Duodenal mucosa (tissue), 2 donors: ENCODE measurements around the gene GLT8D1.

Experiments used
- H3K27ac ChIP-seq: one replicate; pipeline ENCODE4 v1.7.0; 2013; ENCODE audit warnings: low read depth, low read length
- H3K27me3 ChIP-seq, 2 donors: one replicate each; pipeline ENCODE4 v1.7.0; 2013; ENCODE audit warnings: low read length in 2 of 2, control low read depth in 1 of 2; ENCODE audit not compliant: insufficient read depth in 2 of 2, control insufficient read depth in 1 of 2
- H3K36me3 ChIP-seq, 2 donors: one replicate each; pipeline ENCODE4 v1.7.0; 2013; ENCODE audit warnings: low read length in 2 of 2, control low read depth in 1 of 2; ENCODE audit not compliant: insufficient read depth in 2 of 2, control insufficient read depth in 1 of 2
- H3K4me1 ChIP-seq, 2 donors: one replicate each; pipeline ENCODE4 v1.7.0; 2013; ENCODE audit warnings: low read length in 2 of 2, control low read depth in 1 of 2; ENCODE audit not compliant: insufficient read depth in 2 of 2, control insufficient read depth in 1 of 2
- H3K4me3 ChIP-seq, 2 donors: one replicate each; pipeline ENCODE4 v1.7.0; 2013; ENCODE audit warnings: low read length in 2 of 2, low read depth in 1 of 2
- H3K9ac ChIP-seq, 2 donors: one replicate each; pipeline ENCODE4 v1.7.0; 2013; ENCODE audit warnings: low read length in 2 of 2, low read depth in 1 of 2
- H3K9me3 ChIP-seq, 2 donors: one replicate each; pipeline ENCODE4 v1.7.0; 2013; ENCODE audit warnings: low read length in 2 of 2, control low read depth in 1 of 2; ENCODE audit not compliant: control insufficient read depth in 1 of 2

The GLT8D1 gene

GRCh38 chr3:52694528-52695189, 10.9 kb downstream of the GLT8D1 start:
- H3K4me1 ChIP-seq, result no peaks in the 10 kb centered on the region
- H3K9me3 ChIP-seq, result no peaks in the 10 kb centered on the region
- H3K9ac ChIP-seq, result no peak overlapping the region
- H3K4me3 ChIP-seq, result no peak overlapping the region
- no peaks in the 10 kb centered on the region for H3K27me3 ChIP-seq
- no peak overlapping the region for H3K27ac ChIP-seq
- peaks cover 63 to 77% of the 10 kb centered on the region in 2 donors for H3K36me3 ChIP-seq

GRCh38 chr3:52693071-52693470, 12.5 kb downstream of the GLT8D1 start:
- H3K9me3 ChIP-seq, result no peaks in the 10 kb centered on the region
- H3K9ac ChIP-seq, result no peak overlapping the region
- H3K36me3 ChIP-seq, result peaks cover 77 to 93% of the 10 kb centered on the region in 2 donors
- H3K27ac ChIP-seq, result no peak overlapping the region
- H3K27me3 ChIP-seq, result no peaks in the 10 kb centered on the region
- H3K4me1 ChIP-seq, result peaks cover 2 to 5% of the 10 kb centered on the region in 2 donors
- no peak overlapping the region for H3K4me3 ChIP-seq

- Histone ChIP-seq H3K9me3 (no peaks in the 10 kb centered on the region), H3K9ac (no peak overlapping the region), H3K27me3 (no peaks in the 10 kb centered on the region), H3K27ac (no peak overlapping the region), H3K4me3 (no peak overlapping the region), H3K4me1 (peaks cover 18 to 22% of the 10 kb centered on the region in 2 donors), H3K36me3 (peaks cover 67 to 80% of the 10 kb centered on the region in 2 donors)
These were observed 15.0 kb downstream of the GLT8D1 start for GRCh38 chr3:52690560-52690959.

- Histone ChIP-seq H3K36me3 (peaks cover 56 to 67% of the 10 kb centered on the region in 2 donors), H3K4me3 (no peak overlapping the region), H3K27ac (no peak overlapping the region), H3K4me1 (peaks cover 25 to 29% of the 10 kb centered on the region in 2 donors), H3K9me3 (no peaks in the 10 kb centered on the region), H3K27me3 (no peaks in the 10 kb centered on the region), H3K9ac (no peak overlapping the region)
These were observed 16.4 kb downstream of the GLT8D1 start for GRCh38 chr3:52689151-52689550.

GRCh38 chr3:52688266-52688665, 17.3 kb downstream of the GLT8D1 start:
- Histone ChIP-seq H3K9ac (no peak overlapping the region), H3K27me3 (no peaks in the 10 kb centered on the region), H3K27ac (no peak overlapping the region), H3K4me1 (peaks cover 27 to 38% of the 10 kb centered on the region in 2 donors), H3K4me3 (no peak overlapping the region), H3K9me3 (no peaks in the 10 kb centered on the region), H3K36me3 (peaks cover 48 to 60% of the 10 kb centered on the region in 2 donors)

GRCh38 chr3:52685709-52686691, 19.6 kb downstream of the GLT8D1 start, which contains the start of the genes GNL3 and PBRM1:
GNL3 (plus strand) TSS chr3:52686032; CDS start chr3:52686093, 61 bp downstream.
PBRM1 (minus strand) TSS chr3:52685913.
- Histone ChIP-seq H3K4me3 (peak within 1 kb of the TSS; percentile 85 to 99), H3K9me3 (no peaks in the 10 kb centered on the region), H3K36me3 (peaks cover 35 to 38% of the 10 kb centered on the region in 2 donors), H3K4me1 (peaks cover 41 to 49% of the 10 kb centered on the region in 2 donors), H3K9ac (peak within 1 kb of the TSS; percentile 87 to 88), H3K27ac (peak within 1 kb of the TSS; percentile 98), H3K27me3 (no peaks in the 10 kb centered on the region)

GRCh38 chr3:52685285-52685708, 20.3 kb downstream of the GLT8D1 start:
- Histone ChIP-seq H3K9ac (peak overlapping the region; percentile 63 to 84), H3K4me1 (peaks cover 41 to 49% of the 10 kb centered on the region in 2 donors), H3K27me3 (no peaks in the 10 kb centered on the region), H3K4me3 (peak overlapping the region; percentile 80 to 83), H3K27ac (peak overlapping the region; percentile 98), H3K9me3 (no peaks in the 10 kb centered on the region), H3K36me3 (peaks cover 29 to 31% of the 10 kb centered on the region in 2 donors)

GRCh38 chr3:52684184-52684583, 21.4 kb downstream of the GLT8D1 start:
- Histone ChIP-seq H3K9me3 (no peaks in the 10 kb centered on the region), H3K27me3 (no peaks in the 10 kb centered on the region), H3K4me3 (peak overlapping the region; percentile 80 to 83), H3K4me1 (peaks cover 49 to 51% of the 10 kb centered on the region in 2 donors), H3K36me3 (peaks cover 21 to 26% of the 10 kb centered on the region in 2 donors), H3K27ac (no peak overlapping the region), H3K9ac (peak overlapping the region; percentile 13 to 84)

GRCh38 chr3:52683611-52684010, 22.0 kb downstream of the GLT8D1 start:
- Histone ChIP-seq H3K9me3 (no peaks in the 10 kb centered on the region), H3K27ac (no peak overlapping the region), H3K4me1 (peaks cover 45 to 53% of the 10 kb centered on the region in 2 donors), H3K9ac (no peak overlapping the region), H3K4me3 (no peak overlapping the region), H3K27me3 (no peaks in the 10 kb centered on the region), H3K36me3 (peaks cover 21 to 26% of the 10 kb centered on the region in 2 donors)

GRCh38 chr3:52682016-52682415, 23.6 kb downstream of the GLT8D1 start:
- Histone ChIP-seq H3K4me1 (peaks cover 34 to 40% of the 10 kb centered on the region in 2 donors), H3K27ac (no peak overlapping the region)

More at GRCh38 chr3:52682016-52682415, 23.6 kb downstream of the GLT8D1 start:
- H3K9ac ChIP-seq, result peak overlapping the region in 1 of 2 donors; percentile 9
- H3K4me3 ChIP-seq, result no peak overlapping the region
- no peaks in the 10 kb centered on the region for H3K27me3 ChIP-seq
- peaks cover 16 to 26% of the 10 kb centered on the region in 2 donors for H3K36me3 ChIP-seq
- H3K9me3 ChIP-seq, result no peaks in the 10 kb centered on the region
